GM10266 (cell line): Measurements from ENCODE around the gene TSPO.

Experiments used
- DNase-seq: peaks from one replicate; pipeline ENCODE4 v3.0.0; 2012; ENCODE audit errors: extremely low spot score
- TF ChIP-seq, protein P1 (sequence below): IDR thresholded peaks from 2 replicates; pipeline ENCODE4 v1.5.1; 2012; ENCODE audit warnings: mild to moderate bottlenecking, low read depth; ENCODE audit not compliant: control insufficient read depth, insufficient read depth; ENCODE audit errors: missing control alignments

The TSPO gene

DNA sequence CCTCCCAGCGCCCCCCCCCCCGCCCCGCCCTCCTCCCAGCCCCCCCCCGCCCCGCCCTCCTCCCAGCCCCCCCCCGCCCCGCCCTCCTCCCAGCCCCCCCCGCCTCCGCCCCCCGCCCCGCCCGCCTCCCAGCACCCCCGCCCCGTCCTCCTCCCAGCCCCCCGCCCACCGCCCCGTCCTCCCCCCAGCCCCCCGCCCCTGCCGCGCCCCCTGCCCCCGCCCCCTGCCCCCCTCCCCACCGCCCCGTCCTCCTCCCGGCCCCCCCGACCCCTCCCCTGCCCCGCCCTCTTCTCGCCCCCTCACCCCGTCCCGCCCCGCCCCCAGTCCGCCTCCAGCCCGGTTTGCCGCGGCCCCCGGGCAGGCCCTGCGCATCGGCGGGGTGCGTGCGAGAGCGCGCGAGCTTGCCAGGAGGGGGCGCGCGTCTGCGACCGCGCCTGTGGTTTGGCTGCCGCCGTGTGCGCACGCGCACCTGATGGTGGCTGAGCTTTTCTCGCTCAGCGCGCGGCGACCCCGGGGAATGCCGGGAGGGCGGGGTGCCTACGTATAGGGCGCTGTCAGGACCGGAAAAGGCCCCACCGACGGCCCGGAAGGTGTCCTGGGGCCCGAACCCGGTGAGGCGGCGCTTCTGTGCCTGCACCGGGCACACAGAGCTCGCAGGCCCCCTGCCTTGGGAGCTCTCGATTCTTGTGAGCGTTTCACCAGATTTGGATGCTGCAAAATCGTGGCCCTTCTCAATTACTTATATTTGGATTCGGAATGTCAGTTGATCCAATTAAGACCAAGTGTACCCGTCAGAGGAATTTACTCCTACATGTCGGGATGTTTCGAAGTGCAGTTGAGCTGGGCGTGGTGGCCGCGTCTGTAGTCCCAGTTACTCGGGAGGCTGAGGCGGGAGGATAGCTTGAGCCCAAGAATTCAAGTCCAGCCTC is 36.1 kb downstream of the TSPO start:
- peak; percentile 98 for DNase-seq
- TF ChIP-seq, protein P1, sequence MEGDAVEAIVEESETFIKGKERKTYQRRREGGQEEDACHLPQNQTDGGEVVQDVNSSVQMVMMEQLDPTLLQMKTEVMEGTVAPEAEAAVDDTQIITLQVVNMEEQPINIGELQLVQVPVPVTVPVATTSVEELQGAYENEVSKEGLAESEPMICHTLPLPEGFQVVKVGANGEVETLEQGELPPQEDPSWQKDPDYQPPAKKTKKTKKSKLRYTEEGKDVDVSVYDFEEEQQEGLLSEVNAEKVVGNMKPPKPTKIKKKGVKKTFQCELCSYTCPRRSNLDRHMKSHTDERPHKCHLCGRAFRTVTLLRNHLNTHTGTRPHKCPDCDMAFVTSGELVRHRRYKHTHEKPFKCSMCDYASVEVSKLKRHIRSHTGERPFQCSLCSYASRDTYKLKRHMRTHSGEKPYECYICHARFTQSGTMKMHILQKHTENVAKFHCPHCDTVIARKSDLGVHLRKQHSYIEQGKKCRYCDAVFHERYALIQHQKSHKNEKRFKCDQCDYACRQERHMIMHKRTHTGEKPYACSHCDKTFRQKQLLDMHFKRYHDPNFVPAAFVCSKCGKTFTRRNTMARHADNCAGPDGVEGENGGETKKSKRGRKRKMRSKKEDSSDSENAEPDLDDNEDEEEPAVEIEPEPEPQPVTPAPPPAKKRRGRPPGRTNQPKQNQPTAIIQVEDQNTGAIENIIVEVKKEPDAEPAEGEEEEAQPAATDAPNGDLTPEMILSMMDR = peak; percentile 76

DNA sequence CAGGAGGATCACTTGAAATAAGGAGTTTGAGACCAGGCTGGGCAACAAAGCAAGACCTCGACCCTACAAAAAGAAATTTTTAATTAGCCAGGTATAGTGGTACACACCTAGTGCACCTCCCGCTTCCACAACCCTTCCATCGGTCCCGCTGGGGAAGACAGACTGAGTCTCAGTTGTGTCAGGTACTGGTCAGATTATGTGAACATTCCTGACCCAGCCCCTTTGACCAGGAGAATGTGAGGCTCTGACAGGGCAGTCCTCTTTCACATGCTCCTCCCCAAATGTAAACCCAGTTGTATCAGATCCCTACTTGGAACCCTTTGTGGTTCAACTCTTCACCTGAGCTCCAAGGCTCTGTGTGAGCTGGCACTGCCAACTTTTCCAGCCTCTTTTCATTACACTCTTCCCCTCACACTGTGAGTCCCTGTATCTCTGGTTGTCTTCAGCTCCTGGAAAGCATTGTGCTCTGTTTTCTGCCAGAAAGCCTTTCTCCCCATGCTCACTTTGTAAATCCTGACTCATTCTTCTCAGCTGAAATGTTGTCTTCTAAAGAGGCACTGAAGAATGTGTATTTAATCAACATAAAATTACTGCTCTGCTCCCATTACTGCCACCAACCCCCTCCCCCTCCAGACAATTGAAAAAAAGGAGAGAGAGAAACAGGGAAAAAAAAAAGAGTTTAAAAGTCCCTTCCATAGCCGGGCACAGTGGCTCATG is 37.6 kb downstream of the TSPO start:
- TF ChIP-seq, protein P1 = no peak
- DNase-seq = no peak

DNA sequence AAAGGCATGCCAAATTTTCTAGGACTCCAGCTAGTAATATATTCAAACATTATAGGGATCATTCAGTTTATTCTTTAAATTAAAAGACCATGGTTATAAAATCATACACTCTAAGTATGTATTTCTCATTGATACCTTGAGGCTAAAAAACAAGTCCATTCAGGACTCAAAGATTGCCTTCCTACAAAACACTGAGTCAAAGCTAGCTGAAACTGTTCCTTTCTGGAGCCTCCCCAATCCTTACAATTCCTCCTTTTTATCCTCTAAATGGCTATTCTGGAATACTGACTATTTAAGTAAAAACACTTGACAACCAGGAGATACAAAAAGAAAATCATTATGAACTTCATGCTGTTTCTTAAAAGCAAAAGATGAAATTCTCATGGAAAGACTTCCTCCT is 40.5 kb downstream of the TSPO start:
- TF ChIP-seq, protein P1 = no peak

GRCh38 chr22:43197271-43197941 is 46.0 kb downstream of the TSPO start:
- no peak for DNase-seq
- TF ChIP-seq, protein P1 = no peak

More for the DNA sequence above, 40.5 kb downstream of the TSPO start:
- DNase-seq = no peak

DNA sequence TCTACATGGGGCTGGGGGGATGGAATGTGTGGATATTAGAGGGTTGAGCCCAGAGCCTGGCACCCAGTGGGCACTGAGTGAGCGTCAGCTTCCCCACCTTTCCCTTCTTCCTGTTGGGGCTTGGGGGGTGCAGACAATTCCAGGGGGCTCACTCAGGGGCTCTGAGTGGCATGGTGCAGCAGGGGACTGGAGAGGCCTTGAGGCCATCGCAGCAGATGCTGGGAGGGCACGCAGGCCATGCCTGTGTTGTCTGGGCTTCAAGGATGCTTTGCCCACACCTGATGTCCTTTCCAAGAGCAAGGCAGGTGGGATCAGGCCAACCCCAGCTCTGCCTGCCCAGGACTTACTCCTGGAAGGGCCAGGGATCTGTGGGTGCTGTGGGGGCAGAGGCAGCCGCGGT is 46.8 kb downstream of the TSPO start:
- TF ChIP-seq, protein P1 = no peak
- DNase-seq = no peak

- no peak for DNase-seq
These were observed 47.6 kb downstream of the TSPO start for GRCh38 chr22:43198936-43199335.

More at GRCh38 chr22:43198936-43199335, 47.6 kb downstream of the TSPO start:
- TF ChIP-seq, protein P1 = no peak
